ENCODE measurements around the gene CAMSAP3.

CAMSAP3 gene

GRCh38 chr19:7665076-7665475 lies 69.4 kb downstream of the CAMSAP3 start:
- H3K4me1 ChIP-seq = peaks cover 0 to 1% (median 0%) of the 10 kb centered on the region in 4 donors
- H3K9me3 ChIP-seq = no peaks in the 10 kb centered on the region
- H3K4me3 ChIP-seq = no peak overlapping the region
- no peak for DNase-seq
- no peak overlapping the region for H3K27ac ChIP-seq
- intact Hi-C loops (cut with DNase I; ENCODE audit: low total_unique reads) = no loop called here
- no peaks in the 10 kb centered on the region for H3K36me3 ChIP-seq
- peaks cover 0 to 36% of the 10 kb centered on the region in 2 donors for H3K27me3 ChIP-seq
- no peak for TF ChIP-seq CTCF (IDR thresholded peaks at IDR 0.05)
